Measurements from ENCODE around the gene COLGALT1.
"Not testable (repeated sequence)": the region's sequence is repeated elsewhere in the genome, so short reads cannot be mapped to it uniquely, and the experiment has no call there.

Gene COLGALT1

DNA sequence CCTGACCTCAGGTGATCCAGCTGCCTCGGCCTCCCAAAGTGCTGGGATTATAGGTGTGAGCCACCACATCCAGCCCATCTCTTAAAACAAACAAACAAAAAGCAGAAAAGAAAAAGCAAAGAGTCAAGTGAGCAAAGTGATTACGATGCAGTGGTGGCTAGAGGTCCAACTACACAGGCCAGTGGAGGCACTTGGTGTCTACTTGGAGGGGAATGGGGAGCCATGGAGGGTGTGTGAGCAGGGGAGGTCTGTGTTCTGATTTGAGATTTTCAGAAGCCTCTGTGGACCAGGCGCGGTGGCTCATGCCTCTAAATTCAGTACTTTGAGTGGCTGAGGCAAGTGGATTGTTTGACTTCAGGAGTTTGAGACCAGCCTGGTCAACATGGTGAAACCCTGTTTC lies 6.6 kb downstream of the COLGALT1 start:
- DNase-seq (ENCODE audit: low spot score) = no peak

- DNase-seq (ENCODE audit: low spot score) = no peak
Observed at GRCh38 chr19:17562561-17562960, 7.1 kb downstream of the COLGALT1 start.

GRCh38 chr19:17564781-17565180 lies 9.3 kb downstream of the COLGALT1 start:
- no peak for DNase-seq (ENCODE audit: low spot score)

GRCh38 chr19:17565611-17566010 lies 10.2 kb downstream of the COLGALT1 start:
- no peak for DNase-seq (ENCODE audit: low spot score)

- DNase-seq (ENCODE audit: low spot score) = no peak
Observed at GRCh38 chr19:17567940-17568339, 12.5 kb downstream of the COLGALT1 start.

- not testable (repeated sequence) for DNase-seq (ENCODE audit: low spot score)
Observed at GRCh38 chr19:17570291-17570690, 14.8 kb downstream of the COLGALT1 start.

- no peak for DNase-seq (ENCODE audit: low spot score)
Observed at GRCh38 chr19:17570791-17571190, 15.3 kb downstream of the COLGALT1 start.

DNA sequence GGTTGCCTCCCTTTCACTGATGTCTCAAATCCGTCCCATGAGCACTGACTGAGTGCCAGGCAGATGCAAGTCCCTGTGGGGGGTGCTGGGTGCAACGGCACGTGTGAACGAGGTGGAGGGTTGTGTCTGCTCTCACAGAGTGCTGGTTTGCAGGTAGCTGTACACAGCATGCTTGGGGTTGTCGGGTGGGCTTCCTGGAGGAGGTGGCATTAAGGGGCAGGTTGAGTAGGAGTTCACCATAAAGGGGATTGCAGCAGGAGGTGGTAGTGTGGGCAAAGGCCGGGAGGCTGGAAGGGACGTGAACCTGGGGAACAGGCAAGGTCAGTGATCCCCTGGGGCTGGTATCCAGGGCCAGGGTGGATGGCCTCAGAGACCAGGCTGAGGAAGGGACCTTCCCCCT lies 17.2 kb downstream of the COLGALT1 start:
- no peak for DNase-seq (ENCODE audit: low spot score)

GRCh38 chr19:17575871-17576757 lies 20.7 kb downstream of the COLGALT1 start:
- DNase-seq (ENCODE audit: low spot score) = no peak

GRCh38 chr19:17576758-17577456 lies 21.5 kb downstream of the COLGALT1 start:
- peak; percentile 27 for DNase-seq (ENCODE audit: low spot score)

DNA sequence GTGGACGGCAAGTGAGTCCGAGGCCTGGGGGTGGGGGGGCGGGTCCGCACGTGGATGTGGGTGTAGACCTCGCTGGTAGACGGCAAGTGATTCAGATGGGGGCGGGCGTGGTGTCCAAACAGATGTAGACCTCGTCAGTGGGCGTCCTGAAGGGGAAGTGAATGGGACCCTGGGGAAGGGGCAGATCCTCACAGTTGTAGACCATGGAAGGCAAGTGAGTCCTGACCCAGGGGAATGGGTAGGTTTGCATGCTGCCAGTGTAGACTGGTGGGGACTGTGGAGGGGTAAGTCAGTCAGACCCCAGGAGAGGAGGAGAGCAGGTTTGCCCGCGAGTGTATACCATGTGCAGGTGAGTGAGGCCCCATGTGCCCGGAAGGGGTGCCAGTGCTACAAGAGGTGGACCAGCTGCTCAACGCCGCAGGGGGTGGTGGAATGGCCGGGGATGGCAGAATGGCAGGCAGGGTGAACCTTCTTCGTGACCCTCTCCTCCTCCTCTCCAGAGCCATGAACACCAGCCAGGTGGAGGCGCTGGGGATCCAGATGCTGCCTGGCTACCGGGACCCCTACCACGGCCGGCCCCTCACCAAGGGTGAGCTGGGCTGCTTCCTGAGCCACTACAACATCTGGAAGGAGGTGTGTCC lies 22.1 kb downstream of the COLGALT1 start:
- no peak for DNase-seq (ENCODE audit: low spot score)

GRCh38 chr19:17579661-17580244 lies 24.3 kb downstream of the COLGALT1 start:
- DNase-seq (ENCODE audit: low spot score) = peak; percentile 70

DNA sequence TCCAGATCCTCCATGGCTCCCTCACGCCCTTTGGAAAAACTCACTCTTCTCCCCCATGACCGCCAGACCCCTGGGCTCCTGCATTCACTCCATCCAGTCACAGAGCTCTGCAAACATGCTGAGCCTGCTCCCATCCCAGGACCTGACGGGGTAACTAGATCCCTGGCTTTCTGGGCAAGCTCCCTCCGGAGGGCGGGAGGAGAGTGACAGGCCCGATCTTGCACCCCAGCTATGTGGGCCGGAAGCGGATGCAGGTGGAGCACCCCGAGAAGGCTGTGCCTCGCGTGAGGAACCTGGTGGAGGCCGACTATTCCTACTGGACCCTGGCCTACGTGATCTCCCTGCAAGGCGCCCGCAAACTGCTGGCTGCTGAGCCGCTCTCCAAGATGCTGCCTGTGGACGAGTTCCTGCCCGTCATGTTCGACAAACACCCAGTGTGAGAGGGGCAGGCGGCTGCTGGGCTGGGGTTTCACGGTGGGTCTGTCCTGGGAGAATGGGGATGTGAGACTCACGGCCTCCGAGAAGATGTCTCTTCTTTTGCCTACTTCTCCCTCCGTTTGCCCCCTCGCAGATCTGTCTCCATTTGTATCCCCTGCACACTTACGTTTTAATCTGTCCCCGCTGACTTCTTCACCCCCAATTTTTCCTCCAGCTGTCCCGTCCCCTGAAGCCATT lies 25.2 kb downstream of the COLGALT1 start:
- no peak for DNase-seq (ENCODE audit: low spot score)

GRCh38 chr19:17581211-17581874 lies 25.9 kb downstream of the COLGALT1 start:
- no peak for DNase-seq (ENCODE audit: low spot score)

- DNase-seq (ENCODE audit: low spot score) = no peak
Observed at GRCh38 chr19:17582613-17583012, 27.2 kb downstream of the COLGALT1 start.

GRCh38 chr19:17584132-17584531 lies 28.7 kb downstream of the COLGALT1 start:
- no peak for DNase-seq (ENCODE audit: low spot score)

GRCh38 chr19:17585395-17585794 lies 29.9 kb downstream of the COLGALT1 start:
- DNase-seq (ENCODE audit: low spot score) = not testable (repeated sequence)

GRCh38 chr19:17590866-17591265 lies 35.4 kb downstream of the COLGALT1 start:
- DNase-seq (ENCODE audit: low spot score) = no peak

GRCh38 chr19:17594296-17594695 lies 38.8 kb downstream of the COLGALT1 start:
- not testable (repeated sequence) for DNase-seq (ENCODE audit: low spot score)

DNA sequence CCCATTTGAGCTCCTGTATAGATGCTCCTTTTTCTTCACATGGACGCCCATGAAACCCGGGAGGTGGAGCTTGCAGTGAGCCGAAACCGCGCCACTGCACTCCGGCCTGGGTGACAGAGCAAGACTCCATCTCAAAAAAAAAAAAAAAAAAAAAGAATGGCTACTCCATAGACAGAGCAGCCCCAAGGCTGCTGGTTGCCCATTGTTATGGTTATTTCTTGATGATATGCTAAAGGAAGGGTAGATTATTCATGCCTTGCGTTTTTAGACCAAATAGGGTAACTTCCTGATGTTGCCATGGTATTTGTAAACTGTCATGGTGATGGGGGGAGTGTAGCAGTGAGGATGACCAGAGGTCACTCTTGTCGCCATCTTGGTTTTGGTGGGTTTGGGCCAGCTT lies 42.6 kb downstream of the COLGALT1 start:
- DNase-seq (ENCODE audit: low spot score) = not testable (repeated sequence)

DNA sequence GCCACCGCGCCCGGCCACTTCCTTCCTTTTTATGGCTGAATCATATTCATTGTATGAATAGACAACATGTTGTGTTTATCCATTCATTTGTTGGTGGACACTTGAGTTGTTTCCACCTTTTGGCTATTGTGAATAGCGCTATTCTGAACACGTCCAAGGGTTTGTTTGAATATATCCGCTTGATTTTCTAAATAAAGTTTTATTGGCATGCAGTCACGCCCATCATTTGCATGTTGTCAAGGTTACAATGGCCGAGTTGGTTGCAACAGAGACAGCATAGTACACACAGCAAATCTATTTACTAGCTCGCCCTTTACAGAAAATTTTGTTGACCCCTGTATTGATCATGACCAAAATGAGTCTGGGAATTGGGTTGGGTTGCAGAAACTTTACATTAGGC lies 43.5 kb downstream of the COLGALT1 start:
- no peak for DNase-seq (ENCODE audit: low spot score)
